ENCODE data around the gene UBN1. TPM values are rescaled to one million over a fixed set of nuclear protein-coding genes. Genes with fewer than 3 reads are reported as not detected.

The UBN1 gene
- total RNA-seq = 17.6 and 21.8 TPM in 2 replicates

- H3K36me3 ChIP-seq (ENCODE audit: control insufficient read depth, insufficient read depth, low read length) = peaks cover 7% of the 10 kb centered on the region
- DNase-seq (ENCODE audit: low read depth) (peak; percentile 85), FAIRE-seq (no peak)
- H3K27me3 ChIP-seq (ENCODE audit: control insufficient read depth, insufficient read depth, low read length) = no peaks in the 10 kb centered on the region
- no peak for TF ChIP-seq CTCF (IDR thresholded peaks at IDR 0.05; ENCODE audit: insufficient read depth, low read length, severe bottlenecking)
- peak within 1 kb of the TSS; percentile 88 for H3K4me3 ChIP-seq (ENCODE audit: low read depth, low read length)
Measured at GRCh38 chr16:4846901-4847773, at the start of gene UBN1, which contains the start of gene GLYR1. UBN1 (plus strand) TSS chr16:4847481; CDS start chr16:4852918, 5,437 bp downstream. GLYR1 (minus strand) TSS chr16:4847288; CDS start chr16:4847265, 23 bp downstream.

GRCh38 chr16:4797805-4798252 is 49.5 kb upstream of the UBN1 start:
- H3K27me3 ChIP-seq (ENCODE audit: control insufficient read depth, insufficient read depth, low read length) = no peaks in the 10 kb centered on the region

GRCh38 chr16:4798456-4798855 is 48.8 kb upstream of the UBN1 start:
- Histone ChIP-seq H3K36me3 (ENCODE audit: control insufficient read depth, insufficient read depth, low read length) (peaks cover 10% of the 10 kb centered on the region), H3K27me3 (ENCODE audit: control insufficient read depth, insufficient read depth, low read length) (no peaks in the 10 kb centered on the region), H3K4me3 (ENCODE audit: low read depth, low read length) (no peak overlapping the region)
- TF ChIP-seq CTCF (IDR thresholded peaks at IDR 0.05; ENCODE audit: insufficient read depth, low read length, severe bottlenecking) = no peak
- DNase-seq (ENCODE audit: low read depth) (no peak), FAIRE-seq (no peak)

More at GRCh38 chr16:4797805-4798252, 49.5 kb upstream of the UBN1 start:
- no peak overlapping the region for H3K4me3 ChIP-seq (ENCODE audit: low read depth, low read length)
- no peak for DNase-seq (ENCODE audit: low read depth)
- H3K36me3 ChIP-seq (ENCODE audit: control insufficient read depth, insufficient read depth, low read length) = peaks cover 10% of the 10 kb centered on the region
- peak; percentile 28 for FAIRE-seq
- no peak for TF ChIP-seq CTCF (IDR thresholded peaks at IDR 0.05; ENCODE audit: insufficient read depth, low read length, severe bottlenecking)

- peak; percentile 70 for FAIRE-seq
- peaks cover 10% of the 10 kb centered on the region for H3K36me3 ChIP-seq (ENCODE audit: control insufficient read depth, insufficient read depth, low read length)
- TF ChIP-seq CTCF (IDR thresholded peaks at IDR 0.05; ENCODE audit: insufficient read depth, low read length, severe bottlenecking) = no peak
- no peaks in the 10 kb centered on the region for H3K27me3 ChIP-seq (ENCODE audit: control insufficient read depth, insufficient read depth, low read length)
- no peak overlapping the region for H3K4me3 ChIP-seq (ENCODE audit: low read depth, low read length)
- DNase-seq (ENCODE audit: low read depth) = no peak
Measured at GRCh38 chr16:4799171-4799855, 48.0 kb upstream of the UBN1 start.

- H3K36me3 ChIP-seq (ENCODE audit: control insufficient read depth, insufficient read depth, low read length) = peaks cover 14% of the 10 kb centered on the region
- DNase-seq (ENCODE audit: low read depth) = peak; percentile 46
- FAIRE-seq = no peak
- no peaks in the 10 kb centered on the region for H3K27me3 ChIP-seq (ENCODE audit: control insufficient read depth, insufficient read depth, low read length)
- H3K4me3 ChIP-seq (ENCODE audit: low read depth, low read length) = no peak overlapping the region
- no peak for TF ChIP-seq CTCF (IDR thresholded peaks at IDR 0.05; ENCODE audit: insufficient read depth, low read length, severe bottlenecking)
Measured at GRCh38 chr16:4800290-4801041, 46.8 kb upstream of the UBN1 start.
